ENCODE measurements around the gene AGTRAP.

AGTRAP gene

GRCh38 chr1:11727119-11727518, 8.8 kb upstream of the AGTRAP start:
- DNase-seq (ENCODE audit: insufficient read length) (no peak), FAIRE-seq (no peak)
- no peak for TF ChIP-seq TAF1 (IDR thresholded peaks at IDR 0.05; ENCODE audit: borderline replicate concordance, low read depth, low read length)
- no peak for TF ChIP-seq POLR2AphosphoS5 (IDR thresholded peaks at IDR 0.05; ENCODE audit: low read depth, low read length)
- no peak for TF ChIP-seq POLR2A (IDR thresholded peaks at IDR 0.05; ENCODE audit: low read depth, low read length)

GRCh38 chr1:11728126-11728806, 7.7 kb upstream of the AGTRAP start:
- FAIRE-seq (no peak), DNase-seq (ENCODE audit: insufficient read length) (no peak)
- TF ChIP-seq POLR2AphosphoS5 (IDR thresholded peaks at IDR 0.05; ENCODE audit: low read depth, low read length), result no peak
- TF ChIP-seq TAF1 (IDR thresholded peaks at IDR 0.05; ENCODE audit: borderline replicate concordance, low read depth, low read length), result no peak
- TF ChIP-seq POLR2A (IDR thresholded peaks at IDR 0.05; ENCODE audit: low read depth, low read length), result no peak

GRCh38 chr1:11729155-11729497, 6.8 kb upstream of the AGTRAP start:
- no peak for DNase-seq (ENCODE audit: insufficient read length)

GRCh38 chr1:11729498-11730428, 6.2 kb upstream of the AGTRAP start:
- peak; percentile 91 for FAIRE-seq

More at GRCh38 chr1:11729155-11729497, 6.8 kb upstream of the AGTRAP start:
- FAIRE-seq, result no peak
- no peak for TF ChIP-seq TAF1 (IDR thresholded peaks at IDR 0.05; ENCODE audit: borderline replicate concordance, low read depth, low read length)
- no peak for TF ChIP-seq POLR2AphosphoS5 (IDR thresholded peaks at IDR 0.05; ENCODE audit: low read depth, low read length)
- TF ChIP-seq POLR2A (IDR thresholded peaks at IDR 0.05; ENCODE audit: low read depth, low read length), result no peak

GRCh38 chr1:11730429-11730891, 5.5 kb upstream of the AGTRAP start:
- no peak for DNase-seq (ENCODE audit: insufficient read length)
- no peak for FAIRE-seq
- TF ChIP-seq POLR2A (IDR thresholded peaks at IDR 0.05; ENCODE audit: low read depth, low read length) (no peak), POLR2AphosphoS5 (IDR thresholded peaks at IDR 0.05; ENCODE audit: low read depth, low read length) (no peak), TAF1 (IDR thresholded peaks at IDR 0.05; ENCODE audit: borderline replicate concordance, low read depth, low read length) (no peak)

More at GRCh38 chr1:11729498-11730428, 6.2 kb upstream of the AGTRAP start:
- DNase-seq (ENCODE audit: insufficient read length), result no peak
- TF ChIP-seq POLR2AphosphoS5 (IDR thresholded peaks at IDR 0.05; ENCODE audit: low read depth, low read length) (no peak), POLR2A (IDR thresholded peaks at IDR 0.05; ENCODE audit: low read depth, low read length) (no peak), TAF1 (IDR thresholded peaks at IDR 0.05; ENCODE audit: borderline replicate concordance, low read depth, low read length) (no peak)

GRCh38 chr1:11731691-11732283, 4.1 kb upstream of the AGTRAP start:
- FAIRE-seq, result no peak
- TF ChIP-seq TAF1 (IDR thresholded peaks at IDR 0.05; ENCODE audit: borderline replicate concordance, low read depth, low read length) (no peak), POLR2A (IDR thresholded peaks at IDR 0.05; ENCODE audit: low read depth, low read length) (no peak), POLR2AphosphoS5 (IDR thresholded peaks at IDR 0.05; ENCODE audit: low read depth, low read length) (no peak)
- DNase-seq (ENCODE audit: insufficient read length), result no peak

- no peak for DNase-seq (ENCODE audit: insufficient read length)
- FAIRE-seq, result no peak
Observed at GRCh38 chr1:11733306-11733705, 2.6 kb upstream of the AGTRAP start.

GRCh38 chr1:11735531-11735853, 444 bp upstream of the AGTRAP start:
- DNase-seq (ENCODE audit: insufficient read length) (no peak), FAIRE-seq (no peak)
- no peak for TF ChIP-seq TAF1 (IDR thresholded peaks at IDR 0.05; ENCODE audit: borderline replicate concordance, low read depth, low read length)
- TF ChIP-seq POLR2AphosphoS5 (IDR thresholded peaks at IDR 0.05; ENCODE audit: low read depth, low read length), result no peak
- TF ChIP-seq POLR2A (IDR thresholded peaks at IDR 0.05; ENCODE audit: low read depth, low read length), result no peak

More at GRCh38 chr1:11733306-11733705, 2.6 kb upstream of the AGTRAP start:
- TF ChIP-seq POLR2A (IDR thresholded peaks at IDR 0.05; ENCODE audit: low read depth, low read length) (no peak), TAF1 (IDR thresholded peaks at IDR 0.05; ENCODE audit: borderline replicate concordance, low read depth, low read length) (no peak)

GRCh38 chr1:11736746-11737639, 1.1 kb downstream of the AGTRAP start:
- DNase-seq (ENCODE audit: insufficient read length), result no peak
- TF ChIP-seq POLR2AphosphoS5 (IDR thresholded peaks at IDR 0.05; ENCODE audit: low read depth, low read length) (no peak), TAF1 (IDR thresholded peaks at IDR 0.05; ENCODE audit: borderline replicate concordance, low read depth, low read length) (no peak), POLR2A (IDR thresholded peaks at IDR 0.05; ENCODE audit: low read depth, low read length) (no peak)
- no peak for FAIRE-seq

GRCh38 chr1:11738096-11738495, 2.2 kb downstream of the AGTRAP start:
- no peak for TF ChIP-seq POLR2AphosphoS5 (IDR thresholded peaks at IDR 0.05; ENCODE audit: low read depth, low read length)
- DNase-seq (ENCODE audit: insufficient read length), result no peak
- FAIRE-seq, result no peak

GRCh38 chr1:11738783-11739182, 2.8 kb downstream of the AGTRAP start:
- FAIRE-seq (no peak), DNase-seq (ENCODE audit: insufficient read length) (no peak)
- TF ChIP-seq TAF1 (IDR thresholded peaks at IDR 0.05; ENCODE audit: borderline replicate concordance, low read depth, low read length), result no peak
- no peak for TF ChIP-seq POLR2A (IDR thresholded peaks at IDR 0.05; ENCODE audit: low read depth, low read length)
- no peak for TF ChIP-seq POLR2AphosphoS5 (IDR thresholded peaks at IDR 0.05; ENCODE audit: low read depth, low read length)
